Activated CD4-positive, alpha-beta T cell treated with anti-CD3 and anti-CD28 coated beads for 36 hours (primary cell): Measurements from ENCODE around the gene BCL7A. TPM values are rescaled to one million over a fixed set of nuclear protein-coding genes. Genes with fewer than 3 reads are reported as not detected.
"Not testable (repeated sequence)": the region's sequence is repeated elsewhere in the genome, so short reads cannot be mapped to it uniquely, and the experiment has no call there.

ENCODE experiments used
- ATAC-seq: fragments of 200-7000 bp; cut with Tn5 transposase; one replicate; pipeline ENCODE4 v1.10.0; 2021; ENCODE audit warnings: mild to moderate bottlenecking, moderate library complexity
- CTCF ChIA-PET: fragments of 350-600 bp; sonication (Branson Sonifier 250); formaldehyde crosslinking; loops from one replicate; lab custom pipeline; 2021; ENCODE audit warnings: antibody characterized with exemption; lab: Charles Lee
- POLR2A ChIA-PET: fragments of 350-600 bp; sonication (Branson Sonifier 250); formaldehyde crosslinking; loops from one replicate; lab custom pipeline; 2021; ENCODE audit warnings: antibody characterized with exemption, inconsistent platforms; lab: Charles Lee
- DNase-seq: peaks from one replicate; pipeline ENCODE4 v3.0.0-alpha.2; 2020
- H3K27ac Mint-ChIP-seq: one replicate; pipeline ENCODE4 v1.8.0; 2021; ENCODE audit warnings: mixed read lengths
- H3K27me3 Mint-ChIP-seq: one replicate; pipeline ENCODE4 v1.8.0; 2021; ENCODE audit warnings: mixed read lengths
- H3K36me3 Mint-ChIP-seq: one replicate; pipeline ENCODE4 v1.8.0; 2021; ENCODE audit warnings: low read depth, mixed read lengths
- H3K4me1 Mint-ChIP-seq: one replicate; pipeline ENCODE4 v1.8.0; 2021; ENCODE audit warnings: mixed read lengths
- H3K4me3 Mint-ChIP-seq: one replicate; pipeline ENCODE4 v1.8.0; 2021; ENCODE audit warnings: mild to moderate bottlenecking, moderate library complexity, mixed read lengths
- H3K9me3 Mint-ChIP-seq: one replicate; pipeline ENCODE4 v1.8.0; 2021; ENCODE audit warnings: low read depth, mixed read lengths
- intact Hi-C, 2 experiments: fragments of 100-400 bp; cut with DNase I in 1 of 2; cut with micrococcal nuclease in 1 of 2; formaldehyde crosslinking; loops; one replicate each; pipeline versions ENCODE4 v1.14.2 to v1.15.1; 2022 to 2024; cut with DNase I, micrococcal nuclease
- total RNA-seq, 2 experiments: library from RNA; stranded (reverse); gene quantifications; one replicate each; pipeline ENCODE4 v1.2.3, GENCODE V29; 2021

The BCL7A gene
- total RNA-seq, 2 experiments from 2014 or later = 6.4 to 6.6 TPM

DNA sequence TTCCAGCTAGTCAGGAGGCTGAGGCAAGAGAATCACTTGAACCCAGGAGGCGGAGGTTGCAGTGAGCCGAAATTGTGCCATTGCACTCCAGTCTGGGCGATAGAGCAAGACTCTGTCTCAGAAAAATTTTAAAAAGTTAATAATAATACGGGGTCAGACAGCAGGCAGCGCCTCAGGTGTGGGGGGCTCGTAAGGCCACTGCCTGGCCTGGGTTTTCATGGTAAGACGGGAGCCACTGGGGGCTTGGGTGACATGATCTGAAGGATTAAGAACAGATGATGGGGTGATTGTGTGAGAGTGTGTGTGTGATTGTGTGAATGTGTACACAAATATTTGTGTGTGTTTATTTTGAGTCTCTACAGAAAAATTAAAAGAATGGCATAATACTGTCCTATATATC is 23.6 kb downstream of the BCL7A start:
- ChIA-PET CTCF (no interaction called here), POLR2A (no interaction called here)
- ATAC-seq (no peak), DNase-seq (no peak)
- no peaks in the 10 kb centered on the region for H3K4me1 Mint-ChIP-seq
- H3K36me3 Mint-ChIP-seq = no peaks in the 10 kb centered on the region
- intact Hi-C loops = no loop called here
- H3K27ac Mint-ChIP-seq = no peak overlapping the region
- no peak overlapping the region for H3K4me3 Mint-ChIP-seq
- no peaks in the 10 kb centered on the region for H3K9me3 Mint-ChIP-seq
- H3K27me3 Mint-ChIP-seq = no peaks in the 10 kb centered on the region

DNA sequence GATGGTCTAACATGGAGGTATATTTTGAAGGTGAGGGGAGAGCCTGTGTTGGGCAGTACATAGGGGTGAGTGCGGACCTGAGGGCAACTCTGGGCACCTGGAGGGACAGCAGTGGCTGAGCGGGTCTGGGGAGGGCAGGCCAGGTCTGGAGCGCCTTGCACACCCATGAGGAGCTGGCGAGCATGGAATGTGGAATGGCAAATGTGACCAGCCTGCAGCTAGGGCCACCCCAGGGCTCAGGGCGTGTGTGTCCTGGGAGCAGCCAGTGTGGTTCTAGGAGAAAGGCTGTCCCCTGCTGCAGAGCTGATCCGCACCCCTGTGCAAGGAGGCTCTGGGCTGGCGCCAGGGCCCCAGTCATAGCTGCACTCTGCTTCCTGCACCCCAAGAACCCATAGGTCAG is 24.5 kb downstream of the BCL7A start:
- DNase-seq (no peak), ATAC-seq (no peak)
- Mint-ChIP-seq H3K36me3 (no peaks in the 10 kb centered on the region), H3K4me3 (no peak overlapping the region), H3K9me3 (no peaks in the 10 kb centered on the region), H3K4me1 (no peaks in the 10 kb centered on the region), H3K27ac (no peak overlapping the region), H3K27me3 (no peaks in the 10 kb centered on the region)
- CTCF ChIA-PET = interaction anchor here (0.5 to 0.7 kb wide), 4 partner anchors 52 to 737 kb away, joined by 3 to 4 read pairs (median 3); no protein-coding TSS in a partner anchor
- intact Hi-C loops = no loop called here
- POLR2A ChIA-PET = interaction anchor here (0.5 kb wide), 1 partner anchor 122 kb away, joined by 6 read pairs; no protein-coding TSS in a partner anchor

DNA sequence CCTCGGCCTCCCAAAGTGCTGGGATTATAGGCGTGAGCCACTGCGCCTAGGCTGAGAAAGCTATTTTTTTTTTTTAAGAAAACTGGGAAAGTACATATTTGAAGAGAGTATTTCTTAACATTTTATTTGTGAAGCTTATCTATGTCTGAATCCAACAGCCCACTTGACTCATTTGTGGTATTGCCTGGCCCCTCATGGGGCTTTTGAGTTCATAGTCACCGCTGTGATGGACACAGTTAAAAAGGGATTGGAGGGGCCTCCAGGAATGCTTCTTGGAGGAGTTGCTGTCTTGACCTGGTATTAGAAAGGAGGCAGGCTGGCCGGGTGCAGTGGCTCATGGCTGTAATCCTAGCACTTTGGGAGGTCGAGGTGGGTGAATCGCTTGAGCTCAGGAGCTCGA is 26.5 kb downstream of the BCL7A start:
- Mint-ChIP-seq H3K36me3 (no peaks in the 10 kb centered on the region), H3K27me3 (no peaks in the 10 kb centered on the region), H3K4me1 (no peaks in the 10 kb centered on the region), H3K4me3 (no peak overlapping the region), H3K9me3 (no peaks in the 10 kb centered on the region), H3K27ac (no peak overlapping the region)
- ChIA-PET POLR2A (no interaction called here), CTCF (interaction anchor here (0.9 to 2.0 kb wide), 4 partner anchors 15 to 84 kb away, joined by 3 to 10 read pairs (median 4); no protein-coding TSS in a partner anchor)
- no peak for DNase-seq
- intact Hi-C loops = no loop called here
- no peak for ATAC-seq

DNA sequence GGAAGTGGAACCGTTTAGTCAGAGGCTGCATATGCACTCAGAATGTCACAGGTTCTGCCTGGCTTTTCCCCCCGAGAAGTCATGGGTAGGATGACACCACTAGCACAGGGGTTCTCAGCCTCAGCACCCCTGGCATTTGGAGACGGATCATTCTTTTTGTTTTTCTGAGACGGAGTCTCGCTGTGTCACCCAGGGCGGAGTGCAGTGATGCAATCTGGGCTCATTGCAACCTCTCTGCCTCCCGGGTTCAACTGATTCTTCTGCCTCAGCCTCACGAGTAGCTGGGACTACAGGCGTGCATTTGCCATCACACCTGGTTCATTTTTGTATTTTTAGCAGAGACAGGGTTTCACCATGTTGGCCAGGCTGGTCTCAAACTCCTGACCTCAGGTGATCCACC is 28.1 kb downstream of the BCL7A start:
- no peaks in the 10 kb centered on the region for H3K36me3 Mint-ChIP-seq
- no peak for ATAC-seq
- POLR2A ChIA-PET = no interaction called here

DNA sequence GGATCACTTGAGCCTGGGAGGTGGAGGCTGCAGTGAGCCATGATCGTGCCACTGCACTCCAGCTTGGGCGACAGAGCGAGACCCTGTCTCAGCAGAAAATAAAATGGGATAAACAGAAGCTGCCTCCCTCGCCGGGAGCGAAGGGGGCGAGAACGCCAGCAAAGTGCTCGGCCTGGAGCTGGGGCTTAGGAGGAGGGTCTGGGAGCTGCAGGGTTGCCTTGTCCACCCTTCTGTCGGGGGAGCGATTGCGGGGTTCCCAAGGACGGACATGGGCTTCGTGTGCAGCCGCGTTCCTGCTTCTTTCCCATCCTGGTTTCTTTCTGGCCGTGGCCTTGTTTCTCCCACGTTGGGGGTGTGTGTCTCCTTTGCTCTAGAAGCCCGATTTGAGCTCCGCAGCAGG is 29.0 kb downstream of the BCL7A start:
- ATAC-seq (no peak), DNase-seq (no peak)
- Mint-ChIP-seq H3K36me3 (no peaks in the 10 kb centered on the region), H3K4me1 (peaks cover 6% of the 10 kb centered on the region), H3K4me3 (no peak overlapping the region), H3K27ac (no peak overlapping the region), H3K27me3 (no peaks in the 10 kb centered on the region), H3K9me3 (no peaks in the 10 kb centered on the region)
- POLR2A ChIA-PET = interaction anchor here (0.6 kb wide), 1 partner anchor 144 kb away, joined by 3 read pairs; no protein-coding TSS in a partner anchor
- intact Hi-C loops = no loop called here
- CTCF ChIA-PET = interaction anchor here (0.5 to 2.2 kb wide), 6 partner anchors 30 to 686 kb away, joined by 3 to 13 read pairs (median 3); no protein-coding TSS in a partner anchor

More for the DNA sequence above, 28.1 kb downstream of the BCL7A start:
- Mint-ChIP-seq H3K27me3 (no peaks in the 10 kb centered on the region), H3K4me1 (peaks cover 6% of the 10 kb centered on the region), H3K9me3 (no peaks in the 10 kb centered on the region), H3K27ac (no peak overlapping the region), H3K4me3 (no peak overlapping the region)
- no peak for DNase-seq
- intact Hi-C loops = no loop called here
- CTCF ChIA-PET = no interaction called here

DNA sequence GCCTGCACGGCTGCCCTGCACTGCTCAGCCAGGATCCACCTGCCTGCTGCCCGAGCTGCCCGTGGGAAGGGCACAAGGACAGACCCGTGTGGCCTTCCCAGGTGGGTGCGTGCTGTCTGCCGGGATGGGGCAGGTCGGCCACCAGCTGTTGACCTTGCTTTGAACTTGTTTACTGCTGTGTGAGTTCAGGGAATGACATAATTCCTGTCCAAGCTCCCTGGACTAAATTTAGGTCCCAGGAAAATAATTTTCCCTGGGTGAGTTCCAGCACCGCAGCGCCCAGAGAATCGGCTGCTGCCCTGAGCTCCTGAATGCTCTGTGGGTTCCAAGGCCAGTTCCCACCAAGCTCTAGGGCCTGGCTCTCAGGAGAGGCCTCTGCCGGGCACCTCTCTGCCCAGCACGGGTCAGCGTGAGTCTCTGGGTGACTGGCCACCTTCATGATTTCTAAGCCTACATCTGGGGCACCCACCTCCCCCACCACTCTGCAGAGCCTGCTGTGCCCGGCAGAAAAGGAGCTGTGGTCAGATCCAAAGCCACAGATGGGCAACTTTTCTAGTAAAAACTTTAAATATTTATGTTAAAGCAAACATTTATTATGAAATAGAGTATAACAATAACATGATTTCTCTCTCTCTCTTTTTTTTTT is 29.7 kb downstream of the BCL7A start:
- Mint-ChIP-seq H3K27ac (no peak overlapping the region), H3K27me3 (no peaks in the 10 kb centered on the region), H3K9me3 (no peaks in the 10 kb centered on the region), H3K4me1 (peaks cover 6% of the 10 kb centered on the region), H3K36me3 (no peaks in the 10 kb centered on the region), H3K4me3 (no peak overlapping the region)
- intact Hi-C loops = no loop called here
- POLR2A ChIA-PET = interaction anchor here (0.6 kb wide), 1 partner anchor 144 kb away, joined by 3 read pairs; no protein-coding TSS in a partner anchor
- no peak for ATAC-seq
- CTCF ChIA-PET = interaction anchor here (0.5 to 2.2 kb wide), 8 partner anchors 8 to 687 kb away, joined by 3 to 13 read pairs (median 3); no protein-coding TSS in a partner anchor
- DNase-seq = no peak

DNA sequence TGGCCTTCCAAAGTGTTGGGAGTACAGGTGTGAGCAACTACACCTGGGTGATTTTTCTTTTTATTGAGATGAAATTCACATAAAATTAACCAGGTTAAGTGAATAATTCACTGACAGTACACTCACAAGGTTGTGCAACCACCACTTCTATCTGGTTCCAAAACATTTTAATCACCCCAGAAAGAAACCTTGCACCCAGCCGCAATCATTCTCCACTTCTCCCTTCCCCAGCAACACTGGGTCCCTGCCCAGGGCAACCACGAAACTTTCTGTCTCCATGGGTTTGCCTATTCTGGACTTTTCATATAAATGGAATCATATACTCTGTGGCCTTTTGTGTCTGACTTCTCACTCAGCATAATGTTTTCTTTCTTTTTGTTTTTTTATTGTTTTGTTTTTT is 30.6 kb downstream of the BCL7A start:
- H3K36me3 Mint-ChIP-seq = no peaks in the 10 kb centered on the region

DNA sequence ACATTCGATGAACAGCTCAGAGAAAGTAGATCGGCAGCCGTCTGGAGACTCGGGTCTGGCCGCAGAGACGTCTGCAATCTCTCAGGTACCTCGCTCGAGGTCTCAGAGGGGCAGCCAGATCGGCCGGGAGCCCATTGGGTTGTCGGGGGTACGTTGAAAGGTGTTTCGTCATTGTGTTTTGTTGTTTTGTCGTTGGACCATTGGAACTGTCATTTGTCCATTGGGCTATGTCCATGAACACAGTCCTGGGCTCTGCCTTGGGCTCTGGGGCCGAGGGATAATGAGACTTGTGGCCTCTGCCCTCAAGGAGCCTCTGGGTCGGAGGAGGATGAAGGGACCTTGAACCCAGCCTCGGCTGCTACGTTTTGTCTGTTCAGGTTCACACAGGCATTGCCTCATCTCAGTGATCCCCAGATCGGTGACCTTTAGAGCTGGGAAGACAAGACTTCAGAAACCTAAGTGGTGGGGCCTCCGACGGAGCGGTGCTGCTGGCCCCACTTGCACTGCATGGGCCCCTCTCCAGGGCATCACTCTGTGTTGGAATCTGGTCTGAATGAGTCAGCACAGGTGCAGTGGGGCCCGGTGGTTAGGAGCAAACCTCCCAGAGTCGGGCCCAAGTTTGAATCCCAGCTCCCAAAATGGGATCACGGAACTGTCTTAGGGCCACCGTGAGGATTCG is 33.3 kb downstream of the BCL7A start:
- DNase-seq (no peak), ATAC-seq (no peak)
- intact Hi-C loops = loop anchor here (1.0 kb wide), 3 partner anchors 23 to 136 kb away; partner anchors contain the start of gene MLXIP (in 1 of the 2)
- peaks cover 6% of the 10 kb centered on the region for H3K4me1 Mint-ChIP-seq
- H3K27ac Mint-ChIP-seq = no peak overlapping the region
- no peaks in the 10 kb centered on the region for H3K27me3 Mint-ChIP-seq
- ChIA-PET CTCF (interaction anchor here (0.6 to 5.7 kb wide), 29 partner anchors 8 to 300 kb away, joined by 3 to 105 read pairs (median 4); partner anchors contain the start of gene MLXIP), POLR2A (no interaction called here)
- H3K4me3 Mint-ChIP-seq = no peak overlapping the region
- H3K9me3 Mint-ChIP-seq = no peaks in the 10 kb centered on the region
- H3K36me3 Mint-ChIP-seq = no peaks in the 10 kb centered on the region

More for the DNA sequence above, 30.6 kb downstream of the BCL7A start:
- H3K4me1 Mint-ChIP-seq = peaks cover 6% of the 10 kb centered on the region
- DNase-seq = no peak
- H3K27me3 Mint-ChIP-seq = no peaks in the 10 kb centered on the region
- ChIA-PET POLR2A (no interaction called here), CTCF (interaction anchor here (0.8 to 2.2 kb wide), 3 partner anchors 9 to 71 kb away, joined by 3 to 13 read pairs (median 3); no protein-coding TSS in a partner anchor)
- no peak overlapping the region for H3K27ac Mint-ChIP-seq
- no peaks in the 10 kb centered on the region for H3K9me3 Mint-ChIP-seq
- H3K4me3 Mint-ChIP-seq = no peak overlapping the region
- no peak for ATAC-seq
- intact Hi-C loops = no loop called here

DNA sequence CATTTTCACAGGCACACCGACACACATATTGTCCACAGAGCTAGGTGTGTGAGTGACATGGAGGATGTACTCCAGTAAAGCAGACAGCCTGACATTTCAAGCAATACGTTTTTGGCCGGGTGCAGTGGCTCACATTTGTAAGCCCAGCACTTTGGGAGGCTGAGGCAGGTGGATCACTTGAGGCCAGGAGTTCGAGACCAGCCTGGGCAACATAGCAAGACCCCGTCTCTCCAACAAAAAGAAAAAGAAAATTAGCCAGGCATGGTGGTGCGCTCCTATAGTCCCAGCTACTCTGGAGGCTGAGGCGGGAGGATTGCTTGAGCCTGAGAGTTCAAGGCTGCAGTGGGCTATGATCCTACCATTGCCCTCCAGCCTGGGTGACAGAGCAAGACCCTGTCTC is 34.7 kb downstream of the BCL7A start:
- intact Hi-C loops, H3K9me3 Mint-ChIP-seq, H3K27ac Mint-ChIP-seq, H3K36me3 Mint-ChIP-seq, H3K4me3 Mint-ChIP-seq, ATAC-seq, H3K4me1 Mint-ChIP-seq, H3K27me3 Mint-ChIP-seq, DNase-seq: not testable (repeated sequence)
- ChIA-PET CTCF (interaction anchor here (0.5 to 5.7 kb wide), 4 partner anchors 33 to 161 kb away, joined by 3 to 105 read pairs (median 5); no protein-coding TSS in a partner anchor), POLR2A (interaction anchor here (0.7 kb wide), 1 partner anchor 107 kb away, joined by 3 read pairs; no protein-coding TSS in a partner anchor)

DNA sequence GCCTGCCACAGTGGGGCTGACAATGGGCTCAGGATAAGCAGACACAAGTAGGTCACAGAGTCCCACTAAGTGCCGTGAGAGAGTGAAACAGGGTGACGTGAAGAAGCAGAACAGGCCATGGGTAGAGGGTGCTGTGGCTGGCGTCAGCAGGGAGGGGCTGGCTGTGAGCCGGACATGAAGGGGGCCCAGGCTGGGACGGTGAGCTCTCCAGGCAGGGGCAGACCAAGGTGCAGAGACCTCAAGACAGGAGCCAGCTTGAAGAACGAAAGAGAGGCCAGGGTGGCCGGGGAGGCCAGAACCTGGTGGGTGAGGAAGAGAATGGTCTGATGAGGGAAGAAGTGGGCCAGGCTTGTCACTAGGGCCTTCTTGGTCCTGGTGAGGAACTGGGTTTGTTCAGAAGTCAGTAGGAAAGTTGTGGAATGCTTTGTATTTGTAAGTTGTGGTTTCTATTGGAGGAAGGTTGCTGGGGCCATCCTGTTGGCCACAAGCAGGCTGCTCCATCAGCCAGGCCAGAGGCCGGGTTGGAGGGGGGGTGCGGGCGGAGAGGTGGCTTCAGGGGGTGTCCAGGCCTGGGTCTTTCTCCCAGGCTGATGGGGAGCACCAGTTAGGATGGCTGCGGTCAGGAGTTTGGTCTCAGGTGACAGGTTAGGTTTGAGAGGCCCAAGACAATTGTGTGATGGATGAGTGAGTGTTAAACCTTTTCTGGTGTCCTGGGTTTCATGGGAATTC is 35.5 kb downstream of the BCL7A start:
- ATAC-seq = no peak
- peaks cover 6% of the 10 kb centered on the region for H3K4me1 Mint-ChIP-seq
- H3K9me3 Mint-ChIP-seq = no peaks in the 10 kb centered on the region
- intact Hi-C loops = no loop called here
- ChIA-PET CTCF (interaction anchor here (0.7 to 5.7 kb wide), 2 partner anchors 67 to 140 kb away, joined by 3 to 105 read pairs; no protein-coding TSS in a partner anchor), POLR2A (interaction anchor here (0.7 kb wide), 1 partner anchor 108 kb away, joined by 3 read pairs; no protein-coding TSS in a partner anchor)
- no peaks in the 10 kb centered on the region for H3K27me3 Mint-ChIP-seq
- no peak overlapping the region for H3K4me3 Mint-ChIP-seq
- no peak overlapping the region for H3K27ac Mint-ChIP-seq
- no peaks in the 10 kb centered on the region for H3K36me3 Mint-ChIP-seq
- DNase-seq = no peak

DNA sequence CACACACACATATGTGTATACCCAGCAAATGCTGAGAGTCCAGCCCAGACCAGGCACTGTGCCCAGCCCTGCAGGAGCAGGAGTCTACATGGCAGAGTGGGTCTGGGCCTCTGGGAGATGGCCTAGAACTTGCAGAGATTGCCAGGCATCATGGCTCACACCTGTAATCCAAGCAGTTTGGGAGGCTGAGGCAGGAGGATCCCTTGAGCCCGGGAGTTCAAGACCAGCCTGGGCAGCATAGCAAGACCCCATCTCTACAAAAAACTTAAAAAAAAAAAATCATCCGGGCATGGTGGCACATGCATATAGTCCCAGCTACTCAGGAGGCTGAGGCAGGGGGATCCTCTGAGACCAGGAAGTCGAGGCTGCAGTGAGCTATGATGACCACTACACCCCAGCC is 36.1 kb downstream of the BCL7A start:
- ATAC-seq (no peak), DNase-seq (no peak)
- Mint-ChIP-seq H3K27ac (no peak overlapping the region), H3K9me3 (no peaks in the 10 kb centered on the region), H3K36me3 (no peaks in the 10 kb centered on the region), H3K4me1 (peaks cover 6% of the 10 kb centered on the region), H3K27me3 (no peaks in the 10 kb centered on the region), H3K4me3 (no peak overlapping the region)
- ChIA-PET POLR2A (no interaction called here), CTCF (interaction anchor here (0.7 to 5.7 kb wide), 2 partner anchors 66 to 140 kb away, joined by 3 to 105 read pairs; no protein-coding TSS in a partner anchor)
- intact Hi-C loops = no loop called here
